Right ventricle myocardium superior (tissue), 1 donor: ENCODE data around the gene ZNF26. TPM values are rescaled to one million over a fixed set of nuclear protein-coding genes. Genes with fewer than 3 reads are reported as not detected.
"Not testable (repeated sequence)": the region's sequence is repeated elsewhere in the genome, so short reads cannot be mapped to it uniquely, and the experiment has no call there.

Source experiments
- ATAC-seq: fragments of 200-7000 bp; cut with Tn5 transposase; one replicate; pipeline ENCODE4 v1.9.1; 2020; ENCODE audit warnings: mild to moderate bottlenecking; ENCODE audit not compliant: poor library complexity
- DNase-seq: peaks from one replicate; pipeline ENCODE4 v3.0.0-alpha.2; 2020
- intact Hi-C: fragments of 100-400 bp; cut with DNase I; formaldehyde crosslinking; loops from one replicate; pipeline ENCODE4 v1.11.2; 2022
- total RNA-seq: library from RNA; stranded (reverse); fragmentation: NEBNext Ultra II Directional; extraction: Animal tissue kit (Norgen Biotek cat#: 25700); gene quantifications from one replicate; pipeline ENCODE4 v1.2.1, GENCODE V29; 2021
- donor health status: DM: no; HTN: yes; CAD: no; lungs with severe emphysema.

The ZNF26 gene
- total RNA-seq, 1 donor from 2014 or later = 2.6 TPM

- intact Hi-C loops = no loop called here
- no peak for ATAC-seq
- DNase-seq = no peak
Observed at GRCh38 chr12:132953771-132954170, 32.4 kb upstream of the ZNF26 start.

GRCh38 chr12:132954471-132955048, 31.6 kb upstream of the ZNF26 start:
- no peak for DNase-seq
- ATAC-seq = no peak
- intact Hi-C loops = no loop called here

- DNase-seq (peak; percentile 57), ATAC-seq (peak; percentile 37)
- intact Hi-C loops = no loop called here
Observed at GRCh38 chr12:132955094-132956010, 30.8 kb upstream of the ZNF26 start.

- DNase-seq (peak; percentile 94), ATAC-seq (peak; percentile 97)
- intact Hi-C loops = no loop called here
Observed at GRCh38 chr12:132956011-132956788, 30.0 kb upstream of the ZNF26 start, which contains the start of gene ZNF605. Gene ZNF605 (minus strand): TSS chr12:132956306. CDS start chr12:132945635, 10,671 bp downstream.

GRCh38 chr12:132961790-132962189, 24.4 kb upstream of the ZNF26 start:
- DNase-seq, ATAC-seq, intact Hi-C loops: not testable (repeated sequence)

- peak; percentile 61 for DNase-seq
- ATAC-seq, intact Hi-C loops: not testable (repeated sequence)
Observed at GRCh38 chr12:132963947-132964346, 22.2 kb upstream of the ZNF26 start.

- ATAC-seq = no peak
- intact Hi-C loops = no loop called here
Observed at GRCh38 chr12:132965796-132966195, 20.4 kb upstream of the ZNF26 start.

GRCh38 chr12:132966676-132967415, 19.3 kb upstream of the ZNF26 start:
- DNase-seq (no peak), ATAC-seq (no peak)
- intact Hi-C loops = no loop called here

More at GRCh38 chr12:132965796-132966195, 20.4 kb upstream of the ZNF26 start:
- no peak for DNase-seq

- intact Hi-C loops = no loop called here
- ATAC-seq (no peak), DNase-seq (no peak)
Observed at GRCh38 chr12:132967736-132968135, 18.4 kb upstream of the ZNF26 start.

GRCh38 chr12:132972374-132972773, 13.8 kb upstream of the ZNF26 start:
- intact Hi-C loops = no loop called here
- DNase-seq (no peak), ATAC-seq (no peak)

GRCh38 chr12:132976870-132977269, 9.3 kb upstream of the ZNF26 start:
- peak; percentile 61 for DNase-seq
- ATAC-seq, intact Hi-C loops: not testable (repeated sequence)

GRCh38 chr12:132986885-132987225, 688 bp downstream of the ZNF26 start:
- ATAC-seq (no peak), DNase-seq (no peak)
- intact Hi-C loops = no loop called here

GRCh38 chr12:132998741-132999140, 12.6 kb downstream of the ZNF26 start:
- no peak for DNase-seq
- ATAC-seq = no peak
- intact Hi-C loops = no loop called here

GRCh38 chr12:133010657-133011297, 24.6 kb downstream of the ZNF26 start:
- no peak for ATAC-seq
- intact Hi-C loops = no loop called here
- no peak for DNase-seq

GRCh38 chr12:133023566-133023965, 37.4 kb downstream of the ZNF26 start:
- DNase-seq = no peak
- intact Hi-C loops = no loop called here
- no peak for ATAC-seq

- no peak for ATAC-seq
- intact Hi-C loops = no loop called here
- DNase-seq = no peak
Observed at GRCh38 chr12:133026996-133027395, 40.8 kb downstream of the ZNF26 start.

- peak; percentile 97 for DNase-seq
- ATAC-seq = peak; percentile 98
- intact Hi-C loops = loop anchor here (5.0 kb wide), 1 partner anchor 45 kb away; the partner anchor contains the start of gene ZNF140
Observed at GRCh38 chr12:133037207-133038005, 51.2 kb downstream of the ZNF26 start, which contains the start of gene ZNF84. Gene ZNF84 (plus strand): TSS chr12:133037509. CDS start chr12:133041468, 3,959 bp downstream.
